Neural crest cell (in vitro differentiated cells): ENCODE results near the gene TCF4. TPM values are rescaled to one million over a fixed set of nuclear protein-coding genes. Genes with fewer than 3 reads are reported as not detected.

Source experiments
- DNase-seq: peaks from one replicate; pipeline ENCODE4 v3.0.0; 2021; ENCODE audit warnings: low read depth, mixed read lengths, low spot score
- H3K27ac Mint-ChIP-seq: one replicate; pipeline ENCODE4 v1.8.0; 2021; ENCODE audit warnings: mild to moderate bottlenecking, mixed read lengths; ENCODE audit not compliant: unreplicated experiment
- H3K27me3 Mint-ChIP-seq: 2 replicates; pipeline ENCODE4 v1.8.0; 2021; ENCODE audit warnings: low read depth, mild to moderate bottlenecking, mixed read lengths
- H3K36me3 Mint-ChIP-seq: 2 replicates; pipeline ENCODE4 v1.8.0; 2021; ENCODE audit warnings: low read depth, mild to moderate bottlenecking, mixed read lengths
- H3K4me1 Mint-ChIP-seq: 2 replicates; pipeline ENCODE4 v1.8.0; 2021; ENCODE audit warnings: mixed read lengths
- H3K4me3 Mint-ChIP-seq: one replicate; pipeline ENCODE4 v1.8.0; 2021; ENCODE audit warnings: mild to moderate bottlenecking, mixed read lengths
- H3K9me3 Mint-ChIP-seq: 2 replicates; pipeline ENCODE4 v1.8.0; 2021; ENCODE audit warnings: mixed read lengths
- CTCF ChIP-seq: fragments of 200-600 bp; sonication (generic); conservative IDR thresholded peaks from 2 replicates; pipeline ENCODE4 v1.5.0; 2021; ENCODE audit warnings: antibody characterized with exemption, mild to moderate bottlenecking
- total RNA-seq: library from RNA; stranded (reverse); gene quantifications from 2 replicates; pipeline ENCODE4 v1.2.1, GENCODE V29; 2021

TCF4 gene
- total RNA-seq, 1 donor from 2014 or later: 89.9 TPM

DNA sequence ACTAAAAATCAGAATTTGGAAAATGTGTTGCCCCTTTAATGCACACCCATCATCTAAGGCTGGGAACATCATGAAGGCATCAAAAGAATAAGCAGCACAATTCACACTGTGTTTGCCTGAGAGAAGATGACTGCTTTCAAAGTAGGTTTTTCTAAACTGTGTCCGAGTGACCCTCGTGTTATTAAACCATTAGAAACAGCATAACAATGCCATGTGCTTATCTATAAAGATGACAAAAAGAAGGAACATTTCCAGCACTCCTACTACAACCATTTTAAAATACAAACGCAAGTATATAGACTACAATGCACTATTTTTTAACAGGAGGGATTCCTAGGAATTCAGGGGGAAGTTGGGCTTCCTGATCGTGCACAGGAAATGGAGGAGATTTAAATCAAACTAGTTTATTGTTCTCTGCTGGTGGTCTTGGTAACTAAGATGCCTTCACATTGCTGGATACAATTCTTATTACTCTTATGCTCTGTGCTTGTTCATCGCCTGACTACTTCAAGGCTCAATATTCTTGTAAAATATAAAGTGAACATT, 322.8 kb downstream of the TCF4 start:
- H3K4me3 Mint-ChIP-seq: no peak overlapping the region
- DNase-seq: no peak
- H3K4me1 Mint-ChIP-seq: peaks cover 22% of the 10 kb centered on the region
- no peak overlapping the region for H3K27ac Mint-ChIP-seq
- H3K9me3 Mint-ChIP-seq: peaks cover 2% of the 10 kb centered on the region
- H3K27me3 Mint-ChIP-seq: no peaks in the 10 kb centered on the region
- no peak for TF ChIP-seq CTCF
- H3K36me3 Mint-ChIP-seq: peaks cover 33% of the 10 kb centered on the region

- Mint-ChIP-seq H3K27me3 (no peaks in the 10 kb centered on the region), H3K4me3 (no peak overlapping the region), H3K27ac (peak overlapping the region; percentile 84), H3K9me3 (peaks cover 2% of the 10 kb centered on the region), H3K36me3 (peaks cover 28% of the 10 kb centered on the region), H3K4me1 (peaks cover 22% of the 10 kb centered on the region)
- TF ChIP-seq CTCF: no peak
- no peak for DNase-seq
Observed at GRCh38 chr18:55264108-55264507, 323.9 kb downstream of the TCF4 start.

DNA sequence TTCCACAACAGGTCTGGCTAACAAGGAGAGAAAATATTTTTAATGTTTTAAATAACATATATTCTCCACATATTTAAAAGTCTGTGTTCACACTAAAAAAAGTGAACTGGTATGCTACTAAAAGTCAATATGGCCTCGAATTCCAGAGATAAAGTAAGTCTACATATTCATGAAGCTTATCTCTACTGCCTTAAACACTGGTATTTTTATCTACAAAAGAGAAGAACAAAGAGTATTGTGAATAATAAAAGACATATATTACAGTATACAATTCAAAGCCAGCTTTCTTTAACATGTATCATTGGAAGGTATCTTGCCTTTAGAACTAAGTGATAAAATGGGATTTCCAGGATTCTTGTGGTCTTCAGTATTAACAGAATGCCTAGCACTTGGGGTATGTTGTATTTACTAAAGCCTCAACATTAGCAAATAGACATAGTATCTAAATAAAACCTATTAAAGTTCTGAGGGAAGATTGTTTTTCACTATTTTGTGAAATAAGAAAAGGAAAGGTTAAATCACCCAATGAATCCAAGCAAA, 325.9 kb downstream of the TCF4 start:
- H3K4me1 Mint-ChIP-seq: peaks cover 22% of the 10 kb centered on the region
- H3K27ac Mint-ChIP-seq: no peak overlapping the region
- TF ChIP-seq CTCF: no peak
- H3K9me3 Mint-ChIP-seq: peaks cover 2% of the 10 kb centered on the region
- no peak overlapping the region for H3K4me3 Mint-ChIP-seq
- H3K27me3 Mint-ChIP-seq: no peaks in the 10 kb centered on the region
- H3K36me3 Mint-ChIP-seq: peaks cover 26% of the 10 kb centered on the region
- no peak for DNase-seq

- H3K4me1 Mint-ChIP-seq: peaks cover 20% of the 10 kb centered on the region
Observed at GRCh38 chr18:55261253-55261652, 326.7 kb downstream of the TCF4 start.

DNA sequence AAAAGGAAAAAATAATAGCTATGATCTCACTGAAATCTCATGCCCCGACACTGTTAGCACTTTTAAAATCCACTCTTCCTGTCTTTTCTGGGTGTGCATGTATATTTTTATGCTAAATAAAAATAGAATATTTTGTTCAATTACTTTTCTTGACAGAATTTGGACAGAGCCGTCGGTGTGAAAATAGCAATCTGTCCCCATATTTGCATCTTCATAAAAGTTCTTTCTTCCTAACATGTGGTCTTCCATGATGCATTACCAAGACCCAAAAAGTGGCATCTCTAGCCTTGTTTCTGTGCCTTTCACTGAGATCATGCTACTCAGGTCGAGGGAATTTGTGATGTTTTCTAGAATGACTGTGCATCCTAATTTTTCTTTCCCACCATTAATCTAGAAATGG, 329.9 kb downstream of the TCF4 start:
- no peak overlapping the region for H3K4me3 Mint-ChIP-seq
- no peaks in the 10 kb centered on the region for H3K27me3 Mint-ChIP-seq
- no peak for TF ChIP-seq CTCF
- no peak overlapping the region for H3K27ac Mint-ChIP-seq
- H3K4me1 Mint-ChIP-seq: no peaks in the 10 kb centered on the region
- no peak for DNase-seq
- H3K36me3 Mint-ChIP-seq: peaks cover 28% of the 10 kb centered on the region
- peaks cover 4% of the 10 kb centered on the region for H3K9me3 Mint-ChIP-seq

More at GRCh38 chr18:55261253-55261652, 326.7 kb downstream of the TCF4 start:
- no peak overlapping the region for H3K27ac Mint-ChIP-seq
- H3K27me3 Mint-ChIP-seq: no peaks in the 10 kb centered on the region
- H3K36me3 Mint-ChIP-seq: peaks cover 21% of the 10 kb centered on the region
- H3K4me3 Mint-ChIP-seq: no peak overlapping the region
- peaks cover 2% of the 10 kb centered on the region for H3K9me3 Mint-ChIP-seq
- TF ChIP-seq CTCF: no peak
- no peak for DNase-seq
